Left ventricle myocardium inferior (tissue), 1 donor: Measurements from ENCODE around the gene ATXN7. TPM values are rescaled to one million over a fixed set of nuclear protein-coding genes. Genes with fewer than 3 reads are reported as not detected.

Experiments used
- DNase-seq: peaks from one replicate; pipeline ENCODE4 v3.0.0-alpha.2; 2020
- H3K27ac ChIP-seq: fragments of 200-600 bp; replicated peaks from 2 replicates; pipeline ENCODE4 v1.8.0; 2021
- H3K27me3 ChIP-seq: fragments of 200-600 bp; 2 replicates; pipeline ENCODE4 v1.8.0; 2021; ENCODE audit warnings: low read depth
- H3K36me3 ChIP-seq: fragments of 200-600 bp; 2 replicates; pipeline ENCODE4 v1.8.0; 2021
- H3K4me1 ChIP-seq: fragments of 200-600 bp; 2 replicates; pipeline ENCODE4 v1.8.0; 2021
- H3K4me3 ChIP-seq: fragments of 200-600 bp; 2 replicates; pipeline ENCODE4 v1.8.0; 2021; ENCODE audit warnings: mild to moderate bottlenecking, moderate library complexity
- H3K9me3 ChIP-seq: fragments of 200-600 bp; replicated peaks from 2 replicates; pipeline ENCODE4 v1.8.0; 2021
- intact Hi-C: fragments of 100-400 bp; cut with micrococcal nuclease; formaldehyde crosslinking; loops from one replicate; pipeline ENCODE4 v1.11.0; 2022
- total RNA-seq: library from RNA; stranded (reverse); fragmentation: NEBNext Ultra II Directional; extraction: Animal tissue kit (Norgen Biotek cat#: 25700); gene quantifications from one replicate; pipeline ENCODE4 v1.2.1, GENCODE V29; 2021
- TF ChIP-seq, protein P1 (sequence below): fragments of 200-600 bp; IDR thresholded peaks from 2 replicates; pipeline ENCODE4 v1.8.0; 2021; ENCODE audit warnings: antibody characterized with exemption, mild to moderate bottlenecking, borderline replicate concordance
- donor health status: DM: no; HTN: yes; CAD: no; lungs with severe emphysema.

Gene ATXN7
- total RNA-seq, 1 donor from 2014 or later, result 12.1 TPM

DNA sequence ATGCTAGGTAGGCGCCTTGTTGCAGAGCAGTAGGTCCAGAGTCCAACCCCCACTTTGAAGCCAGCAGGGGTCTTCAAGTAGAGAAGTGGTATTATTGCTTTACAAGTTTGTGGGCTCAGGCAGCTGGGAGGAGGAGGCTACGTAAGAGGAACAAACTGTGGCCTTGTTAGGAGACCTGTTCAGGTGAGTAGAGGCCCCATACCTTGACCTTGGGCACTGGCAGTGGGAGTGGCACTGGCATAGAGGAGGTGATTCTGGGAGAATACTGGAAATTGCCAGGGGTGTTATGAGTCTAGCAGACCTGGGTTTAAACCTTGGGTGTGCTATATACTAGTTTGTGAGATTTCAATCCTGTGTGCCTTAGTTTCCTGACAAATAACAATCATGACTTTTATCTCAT is 83.1 kb downstream of the ATXN7 start:
- peaks cover 75% of the 10 kb centered on the region for H3K4me1 ChIP-seq
- no peaks in the 10 kb centered on the region for H3K9me3 ChIP-seq
- no peak overlapping the region for H3K27ac ChIP-seq
- no peaks in the 10 kb centered on the region for H3K36me3 ChIP-seq
- H3K4me3 ChIP-seq, result no peak overlapping the region
- TF ChIP-seq, protein P1, sequence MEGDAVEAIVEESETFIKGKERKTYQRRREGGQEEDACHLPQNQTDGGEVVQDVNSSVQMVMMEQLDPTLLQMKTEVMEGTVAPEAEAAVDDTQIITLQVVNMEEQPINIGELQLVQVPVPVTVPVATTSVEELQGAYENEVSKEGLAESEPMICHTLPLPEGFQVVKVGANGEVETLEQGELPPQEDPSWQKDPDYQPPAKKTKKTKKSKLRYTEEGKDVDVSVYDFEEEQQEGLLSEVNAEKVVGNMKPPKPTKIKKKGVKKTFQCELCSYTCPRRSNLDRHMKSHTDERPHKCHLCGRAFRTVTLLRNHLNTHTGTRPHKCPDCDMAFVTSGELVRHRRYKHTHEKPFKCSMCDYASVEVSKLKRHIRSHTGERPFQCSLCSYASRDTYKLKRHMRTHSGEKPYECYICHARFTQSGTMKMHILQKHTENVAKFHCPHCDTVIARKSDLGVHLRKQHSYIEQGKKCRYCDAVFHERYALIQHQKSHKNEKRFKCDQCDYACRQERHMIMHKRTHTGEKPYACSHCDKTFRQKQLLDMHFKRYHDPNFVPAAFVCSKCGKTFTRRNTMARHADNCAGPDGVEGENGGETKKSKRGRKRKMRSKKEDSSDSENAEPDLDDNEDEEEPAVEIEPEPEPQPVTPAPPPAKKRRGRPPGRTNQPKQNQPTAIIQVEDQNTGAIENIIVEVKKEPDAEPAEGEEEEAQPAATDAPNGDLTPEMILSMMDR, result no peak
- DNase-seq, result no peak
- intact Hi-C loops, result no loop called here
- H3K27me3 ChIP-seq, result no peaks in the 10 kb centered on the region

DNA sequence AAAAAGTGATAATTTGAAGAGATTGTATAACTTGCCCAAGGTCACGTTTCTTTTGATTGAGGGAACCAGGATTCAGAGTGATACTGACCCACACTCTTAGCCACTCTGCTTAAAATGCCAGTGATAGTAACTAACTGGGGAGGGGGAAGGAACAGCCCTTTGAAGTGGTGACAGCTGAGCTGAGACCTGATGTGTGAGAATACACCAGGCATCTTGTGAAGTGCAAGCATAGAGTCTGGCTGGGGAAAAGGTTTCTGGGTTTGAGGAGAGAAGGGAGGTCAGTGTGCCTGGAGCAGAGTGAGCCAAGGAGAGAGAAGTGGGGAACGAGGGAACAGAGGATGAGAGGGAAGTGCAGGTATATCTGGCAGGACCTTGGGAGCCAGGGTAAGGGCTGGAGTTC is 83.9 kb downstream of the ATXN7 start:
- H3K36me3 ChIP-seq, result no peaks in the 10 kb centered on the region
- DNase-seq, result no peak
- H3K27me3 ChIP-seq, result no peaks in the 10 kb centered on the region
- TF ChIP-seq, protein P1, result no peak
- no peak overlapping the region for H3K4me3 ChIP-seq
- no peaks in the 10 kb centered on the region for H3K9me3 ChIP-seq
- H3K27ac ChIP-seq, result no peak overlapping the region
- intact Hi-C loops, result no loop called here
- peaks cover 70% of the 10 kb centered on the region for H3K4me1 ChIP-seq

DNA sequence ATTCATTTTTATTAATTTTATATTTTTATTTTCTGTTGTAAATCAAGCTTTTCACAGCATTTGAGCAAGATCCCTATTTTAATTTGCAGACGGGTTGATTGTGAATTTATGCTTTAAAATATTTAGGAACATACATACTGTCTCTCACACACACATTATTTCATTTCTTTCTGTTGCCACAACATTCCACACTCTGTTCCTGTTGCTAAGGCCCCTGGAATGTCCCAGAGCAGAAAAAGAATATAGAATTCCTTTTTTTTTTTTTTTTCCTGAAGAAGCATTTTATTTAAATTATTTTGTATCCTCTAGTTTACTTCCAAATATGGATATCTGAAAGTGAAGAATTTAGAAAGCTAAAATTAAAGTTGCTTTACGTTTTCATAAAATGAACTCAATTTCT is 85.3 kb downstream of the ATXN7 start:
- TF ChIP-seq, protein P1, result no peak
- H3K4me3 ChIP-seq, result no peak overlapping the region
- H3K27ac ChIP-seq, result no peak overlapping the region
- H3K4me1 ChIP-seq, result peaks cover 69% of the 10 kb centered on the region
- H3K9me3 ChIP-seq, result no peaks in the 10 kb centered on the region
- DNase-seq, result no peak
- H3K36me3 ChIP-seq, result peaks cover 7% of the 10 kb centered on the region
- intact Hi-C loops, result no loop called here
- no peaks in the 10 kb centered on the region for H3K27me3 ChIP-seq

DNA sequence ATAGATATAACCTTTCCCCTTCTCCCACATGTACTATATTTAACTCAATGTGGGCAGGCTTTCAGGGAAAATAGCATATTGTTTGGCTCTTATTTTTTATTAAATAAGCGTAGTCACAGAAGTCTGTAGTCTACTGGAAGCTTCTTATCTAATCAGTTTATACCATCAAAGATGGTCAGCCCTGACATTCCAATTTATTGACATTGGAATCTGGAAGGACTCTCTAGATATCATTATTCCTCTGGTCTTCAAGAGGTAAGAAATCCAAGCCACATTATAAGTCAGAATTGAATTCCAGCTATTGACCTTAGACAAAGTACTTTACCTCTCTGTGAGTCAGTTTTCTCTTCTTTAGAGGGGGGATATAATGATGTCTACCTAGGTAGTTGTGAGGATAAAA is 87.0 kb downstream of the ATXN7 start:
- Histone ChIP-seq H3K9me3 (no peaks in the 10 kb centered on the region), H3K4me3 (no peak overlapping the region), H3K27ac (no peak overlapping the region), H3K36me3 (peaks cover 11% of the 10 kb centered on the region), H3K4me1 (peaks cover 54% of the 10 kb centered on the region), H3K27me3 (no peaks in the 10 kb centered on the region)
- intact Hi-C loops, result no loop called here
- TF ChIP-seq, protein P1, result no peak
- no peak for DNase-seq

DNA sequence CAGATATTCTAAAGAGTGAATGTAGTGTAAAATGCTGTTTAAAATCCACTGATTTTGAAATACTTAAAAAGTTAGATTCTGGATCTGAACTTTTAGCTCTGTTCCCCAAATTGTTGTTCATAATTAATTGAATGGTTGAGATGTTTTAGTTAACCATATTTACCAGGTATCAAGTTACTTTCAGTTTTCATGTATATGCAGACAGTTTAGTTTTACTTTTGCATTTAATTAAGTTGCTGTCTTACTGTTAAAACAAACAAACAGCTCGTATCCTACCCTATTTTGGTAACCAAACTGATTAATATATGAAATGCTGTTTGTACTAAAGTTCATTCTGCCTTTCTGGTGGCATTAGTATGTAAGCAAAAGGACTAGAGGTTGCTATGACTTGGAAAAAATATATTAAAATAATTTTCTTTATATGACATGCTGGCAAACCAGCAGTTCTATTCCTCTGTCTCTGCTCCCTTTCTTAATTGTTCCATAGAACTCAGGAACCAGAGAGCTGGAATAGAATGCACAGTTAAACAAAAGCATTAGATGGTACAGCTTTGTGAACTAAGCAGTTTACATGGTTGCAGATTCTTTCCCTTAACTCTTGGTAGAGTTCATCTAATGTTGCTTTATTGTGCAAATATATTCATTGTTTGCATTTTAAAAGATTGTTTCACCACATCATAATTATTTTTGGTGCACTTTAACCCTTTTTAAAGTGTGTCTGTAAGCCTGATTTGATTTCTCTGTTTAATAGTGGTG is 88.0 kb downstream of the ATXN7 start:
- peaks cover 11% of the 10 kb centered on the region for H3K36me3 ChIP-seq
- no peak overlapping the region for H3K27ac ChIP-seq
- H3K27me3 ChIP-seq, result no peaks in the 10 kb centered on the region
- TF ChIP-seq, protein P1, result no peak
- no peak for DNase-seq
- H3K9me3 ChIP-seq, result no peaks in the 10 kb centered on the region
- intact Hi-C loops, result no loop called here
- peaks cover 51% of the 10 kb centered on the region for H3K4me1 ChIP-seq
- no peak overlapping the region for H3K4me3 ChIP-seq

DNA sequence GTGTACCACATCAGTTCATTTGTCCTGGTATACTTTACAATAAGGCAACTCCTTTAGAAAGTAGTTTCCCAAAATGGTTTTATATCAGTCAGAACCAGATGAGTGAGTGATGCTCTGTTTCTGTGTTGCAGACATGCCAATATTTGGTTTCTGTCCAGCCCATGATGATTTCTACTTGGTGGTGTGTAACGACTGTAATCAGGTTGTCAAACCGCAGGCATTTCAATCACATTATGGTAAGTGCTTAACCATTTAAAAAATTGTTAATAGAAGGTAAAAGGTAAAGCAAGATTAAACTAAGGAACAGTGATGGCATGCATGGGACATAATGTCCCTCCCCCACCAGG is 88.6 kb downstream of the ATXN7 start:
- Histone ChIP-seq H3K9me3 (no peaks in the 10 kb centered on the region), H3K36me3 (peaks cover 11% of the 10 kb centered on the region), H3K4me1 (peaks cover 51% of the 10 kb centered on the region), H3K4me3 (no peak overlapping the region), H3K27me3 (no peaks in the 10 kb centered on the region), H3K27ac (no peak overlapping the region)
- intact Hi-C loops, result no loop called here
- TF ChIP-seq, protein P1, result no peak
- no peak for DNase-seq
